T-helper 1 cell treated with Interleukin-12 subunit alpha and Interleukin-12 subunit beta and Interleukin-4 antibody, amounts not matched to agents 30 ng/mL and 1 ng/mL, for 36 hours (primary cell): ENCODE results near the gene SH3TC1. TPM values are rescaled to one million over a fixed set of nuclear protein-coding genes. Genes with fewer than 3 reads are reported as not detected.

ENCODE experiments used
- intact Hi-C: fragments of 100-400 bp; cut with micrococcal nuclease; formaldehyde crosslinking; loops from one replicate; pipeline ENCODE4 v1.15.1; 2024
- total RNA-seq: library from RNA; stranded (reverse); gene quantifications from 2 replicates; pipeline ENCODE4 v1.2.3, GENCODE V29; 2022

Gene SH3TC1
- total RNA-seq, 1 donor from 2014 or later, result 57.3 TPM

- intact Hi-C loops, result loop anchor here (5.0 kb wide), 2 partner anchors 44 to 351 kb away; partner anchors contain the start of genes CPZ and SH3TC1
Measured at GRCh38 chr4:8241211-8241779, 42.2 kb downstream of the SH3TC1 start.

- intact Hi-C loops, result loop anchor here (1.0 to 5.0 kb wide), 4 partner anchors 45 to 350 kb away; partner anchors contain the start of genes CPZ and SH3TC1
Measured at GRCh38 chr4:8241895-8242696, 43.0 kb downstream of the SH3TC1 start.

GRCh38 chr4:8242782-8243560 lies 43.9 kb downstream of the SH3TC1 start:
- intact Hi-C loops, result loop anchor here (1.0 to 5.0 kb wide), 4 partner anchors 46 to 349 kb away; partner anchors contain the start of genes CPZ and SH3TC1

GRCh38 chr4:8244001-8244757 lies 45.1 kb downstream of the SH3TC1 start:
- intact Hi-C loops, result loop anchor here (5.0 kb wide), 2 partner anchors 47 to 348 kb away; partner anchors contain the start of genes CPZ and SH3TC1

GRCh38 chr4:8244931-8245460 lies 45.9 kb downstream of the SH3TC1 start:
- intact Hi-C loops, result loop anchor here (5.0 kb wide), 2 partner anchors 48 to 347 kb away; partner anchors contain the start of genes CPZ and SH3TC1

- intact Hi-C loops, result no loop called here
Measured at GRCh38 chr4:8245884-8246833, 47.1 kb downstream of the SH3TC1 start.

GRCh38 chr4:8247047-8247930 lies 48.2 kb downstream of the SH3TC1 start:
- intact Hi-C loops, result no loop called here

GRCh38 chr4:8248091-8248490 lies 49.0 kb downstream of the SH3TC1 start:
- intact Hi-C loops, result no loop called here

GRCh38 chr4:8250227-8250626 lies 51.1 kb downstream of the SH3TC1 start:
- intact Hi-C loops, result no loop called here

GRCh38 chr4:8250637-8251036 lies 51.5 kb downstream of the SH3TC1 start:
- intact Hi-C loops, result no loop called here

GRCh38 chr4:8251110-8251883 lies 52.2 kb downstream of the SH3TC1 start:
- intact Hi-C loops, result no loop called here

GRCh38 chr4:8252301-8253173 lies 53.4 kb downstream of the SH3TC1 start:
- intact Hi-C loops, result no loop called here

GRCh38 chr4:8254076-8254475 lies 55.0 kb downstream of the SH3TC1 start:
- intact Hi-C loops, result no loop called here

GRCh38 chr4:8255698-8256441 lies 56.8 kb downstream of the SH3TC1 start:
- intact Hi-C loops, result no loop called here

- intact Hi-C loops, result no loop called here
Measured at GRCh38 chr4:8257854-8258253, 58.8 kb downstream of the SH3TC1 start.
